ENCODE measurements around the gene DPYSL5.
"Not testable (repeated sequence)": the region's sequence is repeated elsewhere in the genome, so short reads cannot be mapped to it uniquely, and the experiment has no call there.

Gene DPYSL5

GRCh38 chr2:26875065-26875634 is 27.2 kb downstream of the DPYSL5 start:
- DNase-seq (ENCODE audit: low read depth in 2 of 2) = no peak

GRCh38 chr2:26875808-26876207 is 27.9 kb downstream of the DPYSL5 start:
- DNase-seq (ENCODE audit: low read depth in 2 of 2) = no peak

GRCh38 chr2:26876260-26876659 is 28.3 kb downstream of the DPYSL5 start:
- no peak for DNase-seq (ENCODE audit: low read depth in 2 of 2)

- DNase-seq (ENCODE audit: low read depth in 2 of 2) = no peak
These were observed 29.3 kb downstream of the DPYSL5 start for GRCh38 chr2:26877276-26877675.

- DNase-seq (ENCODE audit: low read depth in 2 of 2) = no peak
These were observed 32.2 kb downstream of the DPYSL5 start for GRCh38 chr2:26880161-26880560.

GRCh38 chr2:26880910-26881435 is 33.0 kb downstream of the DPYSL5 start:
- no peak for DNase-seq (ENCODE audit: low read depth in 2 of 2)

- DNase-seq (ENCODE audit: low read depth in 2 of 2) = not testable (repeated sequence)
These were observed 34.3 kb downstream of the DPYSL5 start for GRCh38 chr2:26882220-26882619.

- no peak for DNase-seq (ENCODE audit: low read depth in 2 of 2)
These were observed 36.0 kb downstream of the DPYSL5 start for GRCh38 chr2:26883956-26884355.

GRCh38 chr2:26884486-26884885 is 36.6 kb downstream of the DPYSL5 start:
- DNase-seq (ENCODE audit: low read depth in 2 of 2) = no peak

- no peak for DNase-seq (ENCODE audit: low read depth in 2 of 2)
These were observed 37.9 kb downstream of the DPYSL5 start for GRCh38 chr2:26885651-26886329.

- no peak for DNase-seq (ENCODE audit: low read depth in 2 of 2)
These were observed 38.8 kb downstream of the DPYSL5 start for GRCh38 chr2:26886736-26887135.

- no peak for DNase-seq (ENCODE audit: low read depth in 2 of 2)
These were observed 39.2 kb downstream of the DPYSL5 start for GRCh38 chr2:26887151-26887550.

- DNase-seq (ENCODE audit: low read depth in 2 of 2) = no peak
These were observed 41.9 kb downstream of the DPYSL5 start for GRCh38 chr2:26889796-26890195.

GRCh38 chr2:26890341-26891000 is 42.5 kb downstream of the DPYSL5 start:
- DNase-seq (ENCODE audit: low read depth in 2 of 2) = no peak

- DNase-seq (ENCODE audit: low read depth in 2 of 2) = no peak
These were observed 44.2 kb downstream of the DPYSL5 start for GRCh38 chr2:26892133-26892532.

- DNase-seq (ENCODE audit: low read depth in 2 of 2) = no peak
These were observed 45.1 kb downstream of the DPYSL5 start for GRCh38 chr2:26892922-26893524.

- DNase-seq (ENCODE audit: low read depth in 2 of 2) = no peak
These were observed 46.2 kb downstream of the DPYSL5 start for GRCh38 chr2:26894136-26894535.

- DNase-seq (ENCODE audit: low read depth in 2 of 2) = no peak
These were observed 50.0 kb downstream of the DPYSL5 start for GRCh38 chr2:26897807-26898479.

GRCh38 chr2:26898480-26899078 is 50.6 kb downstream of the DPYSL5 start:
- DNase-seq (ENCODE audit: low read depth in 2 of 2) = no peak

GRCh38 chr2:26899500-26900164 is 51.7 kb downstream of the DPYSL5 start:
- DNase-seq (ENCODE audit: low read depth in 2 of 2) = no peak

GRCh38 chr2:26900831-26901321 is 52.9 kb downstream of the DPYSL5 start:
- DNase-seq (ENCODE audit: low read depth in 2 of 2) = no peak

Data from stimulated activated CD8-positive, alpha-beta memory T cell treated with anti-CD3 and anti-CD28 coated beads, Interleukin-7, amount 100 ng/mL, for 4 hours (primary cell).